Measurements from ENCODE around the gene EXPH5. TPM values are rescaled to one million over a fixed set of nuclear protein-coding genes. Genes with fewer than 3 reads are reported as not detected.

Gene EXPH5
- total and polyA plus RNA-seq, 2 of the 8 experiments (the other 6 are each of a cell fraction or from before 2014, with no cell fraction given), result 1.1 to 11.5 TPM

GRCh38 chr11:108593214-108593922 is at the start of gene EXPH5 (continued):
- no peak for TF ChIP-seq CHD7 (IDR thresholded peaks at IDR 0.05; ENCODE audit: insufficient replicate concordance, low read length)
- no peak for TF ChIP-seq GABPA (IDR thresholded peaks at IDR 0.05; ENCODE audit: borderline replicate concordance, insufficient read depth, low read length)
- no peak for TF ChIP-seq CTCF (IDR thresholded peaks at IDR 0.05; ENCODE audit: control extremely low read depth in 1 of 3, insufficient read depth in 1 of 3, low read depth in 1 of 3, low read length in 3 of 3)
